GM18526 (cell line): ENCODE results near the gene CCDC117.

Experiments
- POLR2A ChIP-seq: IDR thresholded peaks from 3 replicates; pipeline ENCODE4 v1.6.1; 2011; ENCODE audit not compliant: insufficient read length; ENCODE audit errors: extremely low read depth

CCDC117 gene

GRCh38 chr22:28793976-28794584 is 21.6 kb downstream of the CCDC117 start:
- no peak for TF ChIP-seq POLR2A

- TF ChIP-seq POLR2A: no peak
These were observed 22.7 kb downstream of the CCDC117 start for GRCh38 chr22:28795071-28795693.

- TF ChIP-seq POLR2A: no peak
These were observed 23.7 kb downstream of the CCDC117 start for GRCh38 chr22:28795932-28796856.

GRCh38 chr22:28798810-28799605 is 26.5 kb downstream of the CCDC117 start:
- TF ChIP-seq POLR2A: peak; percentile 22

GRCh38 chr22:28799606-28800307 is 27.3 kb downstream of the CCDC117 start:
- TF ChIP-seq POLR2A: no peak

GRCh38 chr22:28800308-28801041 is 28.0 kb downstream of the CCDC117 start, which contains the start of gene XBP1:
Gene XBP1, minus strand, starts transcription at chr22:28800569.
- TF ChIP-seq POLR2A: peak; percentile 97

- TF ChIP-seq POLR2A: no peak
These were observed 29.5 kb downstream of the CCDC117 start for GRCh38 chr22:28801845-28802594.

- TF ChIP-seq POLR2A: no peak
These were observed 30.2 kb downstream of the CCDC117 start for GRCh38 chr22:28802595-28803123.

GRCh38 chr22:28808716-28809355 is 36.3 kb downstream of the CCDC117 start:
- no peak for TF ChIP-seq POLR2A

GRCh38 chr22:28810821-28811491 is 38.5 kb downstream of the CCDC117 start:
- no peak for TF ChIP-seq POLR2A

GRCh38 chr22:28812516-28812915 is 40.0 kb downstream of the CCDC117 start:
- TF ChIP-seq POLR2A: no peak

GRCh38 chr22:28813772-28814518 is 41.5 kb downstream of the CCDC117 start:
- TF ChIP-seq POLR2A: no peak
